ENCODE results near the gene FAM180A. TPM values are rescaled to one million over a fixed set of nuclear protein-coding genes. Genes with fewer than 3 reads are reported as not detected.
A peak's percentile ranks its signal among the peaks of the same experiment; 100 is the strongest.

FAM180A gene
- total RNA-seq, 1 experiment from 2014 or later = not detected

DNA sequence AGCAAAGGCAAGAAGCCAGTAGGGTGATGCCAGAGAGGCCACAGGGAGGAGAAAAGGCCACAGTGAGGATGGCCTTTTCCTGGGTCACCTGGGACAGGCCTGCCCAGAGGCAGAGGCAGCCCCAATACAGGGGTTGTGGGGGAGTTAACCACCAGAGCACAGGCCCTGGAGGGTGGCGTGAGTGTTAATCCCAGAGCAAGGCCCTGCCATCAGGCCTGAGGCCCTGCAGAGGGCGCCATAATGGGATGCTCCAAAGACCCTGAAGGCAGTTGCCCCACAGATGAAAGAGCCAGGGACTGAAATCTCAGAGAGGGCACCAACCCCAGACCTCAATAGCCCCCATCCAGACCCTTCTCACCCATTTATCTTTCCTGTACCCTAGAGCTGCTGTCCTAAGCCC lies 44.5 kb downstream of the FAM180A start:
- ATAC-seq = peak; percentile 93
- DNase-seq (ENCODE audit: low spot score) = peak; percentile 76

DNA sequence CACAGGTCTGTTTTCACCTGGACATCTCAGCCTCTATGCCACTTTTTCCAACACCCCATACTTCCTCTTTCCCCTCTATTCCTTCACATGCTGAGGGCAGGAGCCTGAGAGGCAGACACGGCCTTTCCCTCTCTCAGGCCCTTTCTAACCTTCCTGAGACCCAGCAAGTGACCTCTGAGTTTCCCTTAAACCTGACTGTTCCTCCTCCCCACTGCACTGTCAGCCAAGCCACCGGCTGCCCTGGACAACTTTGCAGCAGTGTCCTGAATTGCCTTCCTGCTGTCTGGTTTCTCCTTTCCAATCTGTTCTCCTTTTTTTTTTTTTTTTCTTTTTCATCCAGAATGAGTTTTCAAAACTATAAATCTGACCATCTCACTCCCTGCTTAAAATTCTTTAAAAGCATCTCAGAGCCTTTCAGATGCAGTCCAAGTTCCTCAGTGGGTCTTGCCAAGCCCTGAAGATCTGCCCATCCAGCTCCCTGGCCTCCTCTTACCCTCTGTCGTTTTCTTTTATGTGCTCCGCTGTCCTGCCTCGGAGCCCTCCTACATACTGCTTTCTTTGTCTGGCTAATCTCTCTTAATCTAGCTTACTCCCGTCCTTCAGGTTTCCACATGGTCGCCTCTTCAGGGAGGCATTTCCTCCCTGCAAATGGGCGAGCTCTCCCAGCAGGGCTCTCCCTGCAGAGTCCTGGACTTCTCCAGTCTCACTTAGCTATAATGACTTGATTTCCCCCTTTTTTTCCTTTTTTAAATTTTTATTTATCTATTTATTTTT lies 51.1 kb downstream of the FAM180A start:
- DNase-seq (ENCODE audit: low spot score) = no peak
- H3K27ac Mint-ChIP-seq = peak overlapping the region; percentile 10

More for the DNA sequence above, 44.5 kb downstream of the FAM180A start:
- H3K9me3 Mint-ChIP-seq = no peaks in the 10 kb centered on the region
- H3K36me3 Mint-ChIP-seq = 0 out of 2 replicates have a peak, but pooled peaks cover 3% of the 10 kb centered on the region
- POLR2A ChIA-PET = no interaction called here
- CTCF ChIA-PET = interaction anchor here (0.6 to 2.2 kb wide), 29 partner anchors 8 to 431 kb away, joined by 3 to 20 read pairs (median 4); partner anchors contain the start of genes SLC13A4 and STMP1
- no peak overlapping the region for H3K27ac Mint-ChIP-seq
- no peak overlapping the region for H3K4me3 Mint-ChIP-seq
- no peaks in the 10 kb centered on the region; the same call in 1 of the 2 replicates for H3K4me1 Mint-ChIP-seq
- no peaks in the 10 kb centered on the region for H3K27me3 Mint-ChIP-seq (ENCODE audit: low read depth)
- TF ChIP-seq EMX1 (CRISPR knock-in tag; IDR thresholded peaks at IDR 0.05) (no peak), ZNF423 (CRISPR knock-in tag; IDR thresholded peaks at IDR 0.05) (no peak), ZNF121 (CRISPR knock-in tag; IDR thresholded peaks at IDR 0.05) (no peak), ZNF232 (CRISPR knock-in tag; IDR thresholded peaks at IDR 0.05) (no peak), ELF4 (CRISPR knock-in tag; IDR thresholded peaks at IDR 0.05; ENCODE audit: low read depth) (no peak), ATF1 (CRISPR knock-in tag; IDR thresholded peaks at IDR 0.05) (no peak), NR3C1 (CRISPR knock-in tag; conservative IDR thresholded peaks at IDR 0.05; ENCODE audit: low read depth) (no peak), ESRRA (CRISPR knock-in tag; IDR thresholded peaks at IDR 0.05; ENCODE audit: borderline replicate concordance) (no peak)
- TF ChIP-seq, protein P1, sequence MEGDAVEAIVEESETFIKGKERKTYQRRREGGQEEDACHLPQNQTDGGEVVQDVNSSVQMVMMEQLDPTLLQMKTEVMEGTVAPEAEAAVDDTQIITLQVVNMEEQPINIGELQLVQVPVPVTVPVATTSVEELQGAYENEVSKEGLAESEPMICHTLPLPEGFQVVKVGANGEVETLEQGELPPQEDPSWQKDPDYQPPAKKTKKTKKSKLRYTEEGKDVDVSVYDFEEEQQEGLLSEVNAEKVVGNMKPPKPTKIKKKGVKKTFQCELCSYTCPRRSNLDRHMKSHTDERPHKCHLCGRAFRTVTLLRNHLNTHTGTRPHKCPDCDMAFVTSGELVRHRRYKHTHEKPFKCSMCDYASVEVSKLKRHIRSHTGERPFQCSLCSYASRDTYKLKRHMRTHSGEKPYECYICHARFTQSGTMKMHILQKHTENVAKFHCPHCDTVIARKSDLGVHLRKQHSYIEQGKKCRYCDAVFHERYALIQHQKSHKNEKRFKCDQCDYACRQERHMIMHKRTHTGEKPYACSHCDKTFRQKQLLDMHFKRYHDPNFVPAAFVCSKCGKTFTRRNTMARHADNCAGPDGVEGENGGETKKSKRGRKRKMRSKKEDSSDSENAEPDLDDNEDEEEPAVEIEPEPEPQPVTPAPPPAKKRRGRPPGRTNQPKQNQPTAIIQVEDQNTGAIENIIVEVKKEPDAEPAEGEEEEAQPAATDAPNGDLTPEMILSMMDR (IDR thresholded peaks at IDR 0.05) = peak; percentile 75

More for the DNA sequence above, 51.1 kb downstream of the FAM180A start:
- TF ChIP-seq, protein P2, sequence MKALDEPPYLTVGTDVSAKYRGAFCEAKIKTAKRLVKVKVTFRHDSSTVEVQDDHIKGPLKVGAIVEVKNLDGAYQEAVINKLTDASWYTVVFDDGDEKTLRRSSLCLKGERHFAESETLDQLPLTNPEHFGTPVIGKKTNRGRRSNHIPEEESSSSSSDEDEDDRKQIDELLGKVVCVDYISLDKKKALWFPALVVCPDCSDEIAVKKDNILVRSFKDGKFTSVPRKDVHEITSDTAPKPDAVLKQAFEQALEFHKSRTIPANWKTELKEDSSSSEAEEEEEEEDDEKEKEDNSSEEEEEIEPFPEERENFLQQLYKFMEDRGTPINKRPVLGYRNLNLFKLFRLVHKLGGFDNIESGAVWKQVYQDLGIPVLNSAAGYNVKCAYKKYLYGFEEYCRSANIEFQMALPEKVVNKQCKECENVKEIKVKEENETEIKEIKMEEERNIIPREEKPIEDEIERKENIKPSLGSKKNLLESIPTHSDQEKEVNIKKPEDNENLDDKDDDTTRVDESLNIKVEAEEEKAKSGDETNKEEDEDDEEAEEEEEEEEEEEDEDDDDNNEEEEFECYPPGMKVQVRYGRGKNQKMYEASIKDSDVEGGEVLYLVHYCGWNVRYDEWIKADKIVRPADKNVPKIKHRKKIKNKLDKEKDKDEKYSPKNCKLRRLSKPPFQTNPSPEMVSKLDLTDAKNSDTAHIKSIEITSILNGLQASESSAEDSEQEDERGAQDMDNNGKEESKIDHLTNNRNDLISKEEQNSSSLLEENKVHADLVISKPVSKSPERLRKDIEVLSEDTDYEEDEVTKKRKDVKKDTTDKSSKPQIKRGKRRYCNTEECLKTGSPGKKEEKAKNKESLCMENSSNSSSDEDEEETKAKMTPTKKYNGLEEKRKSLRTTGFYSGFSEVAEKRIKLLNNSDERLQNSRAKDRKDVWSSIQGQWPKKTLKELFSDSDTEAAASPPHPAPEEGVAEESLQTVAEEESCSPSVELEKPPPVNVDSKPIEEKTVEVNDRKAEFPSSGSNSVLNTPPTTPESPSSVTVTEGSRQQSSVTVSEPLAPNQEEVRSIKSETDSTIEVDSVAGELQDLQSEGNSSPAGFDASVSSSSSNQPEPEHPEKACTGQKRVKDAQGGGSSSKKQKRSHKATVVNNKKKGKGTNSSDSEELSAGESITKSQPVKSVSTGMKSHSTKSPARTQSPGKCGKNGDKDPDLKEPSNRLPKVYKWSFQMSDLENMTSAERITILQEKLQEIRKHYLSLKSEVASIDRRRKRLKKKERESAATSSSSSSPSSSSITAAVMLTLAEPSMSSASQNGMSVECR (CRISPR knock-in tag; IDR thresholded peaks at IDR 0.05; ENCODE audit: borderline replicate concordance) = no peak
- TF ChIP-seq NR2C2 (CRISPR knock-in tag; IDR thresholded peaks at IDR 0.05) (no peak), ZNF121 (CRISPR knock-in tag; IDR thresholded peaks at IDR 0.05) (no peak), GABPB1 (CRISPR knock-in tag; IDR thresholded peaks at IDR 0.05) (no peak), NR3C1 (CRISPR knock-in tag; conservative IDR thresholded peaks at IDR 0.05; ENCODE audit: low read depth) (no peak), TCF7 (CRISPR knock-in tag; IDR thresholded peaks at IDR 0.05; ENCODE audit: low read depth) (no peak)
- TF ChIP-seq, protein P3, sequence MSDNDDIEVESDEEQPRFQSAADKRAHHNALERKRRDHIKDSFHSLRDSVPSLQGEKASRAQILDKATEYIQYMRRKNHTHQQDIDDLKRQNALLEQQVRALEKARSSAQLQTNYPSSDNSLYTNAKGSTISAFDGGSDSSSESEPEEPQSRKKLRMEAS (CRISPR knock-in tag; IDR thresholded peaks at IDR 0.05) = no peak
- TF ChIP-seq, protein P4, sequence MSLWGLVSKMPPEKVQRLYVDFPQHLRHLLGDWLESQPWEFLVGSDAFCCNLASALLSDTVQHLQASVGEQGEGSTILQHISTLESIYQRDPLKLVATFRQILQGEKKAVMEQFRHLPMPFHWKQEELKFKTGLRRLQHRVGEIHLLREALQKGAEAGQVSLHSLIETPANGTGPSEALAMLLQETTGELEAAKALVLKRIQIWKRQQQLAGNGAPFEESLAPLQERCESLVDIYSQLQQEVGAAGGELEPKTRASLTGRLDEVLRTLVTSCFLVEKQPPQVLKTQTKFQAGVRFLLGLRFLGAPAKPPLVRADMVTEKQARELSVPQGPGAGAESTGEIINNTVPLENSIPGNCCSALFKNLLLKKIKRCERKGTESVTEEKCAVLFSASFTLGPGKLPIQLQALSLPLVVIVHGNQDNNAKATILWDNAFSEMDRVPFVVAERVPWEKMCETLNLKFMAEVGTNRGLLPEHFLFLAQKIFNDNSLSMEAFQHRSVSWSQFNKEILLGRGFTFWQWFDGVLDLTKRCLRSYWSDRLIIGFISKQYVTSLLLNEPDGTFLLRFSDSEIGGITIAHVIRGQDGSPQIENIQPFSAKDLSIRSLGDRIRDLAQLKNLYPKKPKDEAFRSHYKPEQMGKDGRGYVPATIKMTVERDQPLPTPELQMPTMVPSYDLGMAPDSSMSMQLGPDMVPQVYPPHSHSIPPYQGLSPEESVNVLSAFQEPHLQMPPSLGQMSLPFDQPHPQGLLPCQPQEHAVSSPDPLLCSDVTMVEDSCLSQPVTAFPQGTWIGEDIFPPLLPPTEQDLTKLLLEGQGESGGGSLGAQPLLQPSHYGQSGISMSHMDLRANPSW (CRISPR knock-in tag; conservative IDR thresholded peaks at IDR 0.05; ENCODE audit: low read depth) = no peak
- TF ChIP-seq, protein P5, sequence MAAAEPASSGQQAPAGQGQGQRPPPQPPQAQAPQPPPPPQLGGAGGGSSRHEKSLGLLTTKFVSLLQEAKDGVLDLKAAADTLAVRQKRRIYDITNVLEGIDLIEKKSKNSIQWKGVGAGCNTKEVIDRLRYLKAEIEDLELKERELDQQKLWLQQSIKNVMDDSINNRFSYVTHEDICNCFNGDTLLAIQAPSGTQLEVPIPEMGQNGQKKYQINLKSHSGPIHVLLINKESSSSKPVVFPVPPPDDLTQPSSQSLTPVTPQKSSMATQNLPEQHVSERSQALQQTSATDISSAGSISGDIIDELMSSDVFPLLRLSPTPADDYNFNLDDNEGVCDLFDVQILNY (CRISPR knock-in tag; IDR thresholded peaks at IDR 0.05) = no peak
- Mint-ChIP-seq H3K4me3 (no peak overlapping the region), H3K4me1 (peaks cover 8% of the 10 kb centered on the region), H3K27me3 (ENCODE audit: low read depth) (no peaks in the 10 kb centered on the region), H3K36me3 (peaks cover 3% of the 10 kb centered on the region; the same call in 1 of the 2 replicates), H3K9me3 (no peaks in the 10 kb centered on the region)
- ChIA-PET POLR2A (no interaction called here), CTCF (interaction anchor here (1.0 to 5.5 kb wide), 2 partner anchors 14 to 423 kb away, joined by 3 to 28 read pairs; no protein-coding TSS in a partner anchor)
- ATAC-seq = peak; percentile 79

All from WTC11 (cell line).